Retina (tissue), 1 donor: Measurements from ENCODE around the gene MX1.
A peak's percentile ranks its signal among the peaks of the same experiment; 100 is the strongest.

Source experiments
- DNase-seq: peaks from one replicate; pipeline ENCODE4 v3.0.0-alpha.2; 2016

MX1 gene

GRCh38 chr21:41500363-41500762 lies 74.3 kb downstream of the MX1 start:
- no peak for DNase-seq

GRCh38 chr21:41500931-41501381 lies 74.9 kb downstream of the MX1 start:
- no peak for DNase-seq

DNA sequence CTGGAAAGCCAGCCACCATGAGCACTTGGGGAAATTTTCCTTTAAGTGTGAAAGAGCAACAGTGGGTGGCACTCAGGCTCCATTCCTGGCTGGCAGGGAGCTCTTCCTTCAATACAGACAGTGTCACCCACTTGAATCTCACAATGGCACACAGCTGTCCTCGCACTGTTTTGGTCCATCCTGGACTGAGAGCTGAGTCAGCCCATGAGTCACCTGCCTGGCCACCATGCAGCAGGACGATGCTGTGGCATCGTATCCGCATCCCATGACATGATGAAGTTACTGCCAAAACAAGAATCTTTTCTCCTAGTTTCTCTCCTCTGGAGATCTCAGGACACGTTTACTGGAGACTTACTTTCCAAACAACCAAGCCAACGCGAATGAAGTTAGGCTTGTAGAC lies 75.9 kb downstream of the MX1 start:
- DNase-seq = no peak

GRCh38 chr21:41503331-41503730 lies 77.3 kb downstream of the MX1 start:
- no peak for DNase-seq

DNA sequence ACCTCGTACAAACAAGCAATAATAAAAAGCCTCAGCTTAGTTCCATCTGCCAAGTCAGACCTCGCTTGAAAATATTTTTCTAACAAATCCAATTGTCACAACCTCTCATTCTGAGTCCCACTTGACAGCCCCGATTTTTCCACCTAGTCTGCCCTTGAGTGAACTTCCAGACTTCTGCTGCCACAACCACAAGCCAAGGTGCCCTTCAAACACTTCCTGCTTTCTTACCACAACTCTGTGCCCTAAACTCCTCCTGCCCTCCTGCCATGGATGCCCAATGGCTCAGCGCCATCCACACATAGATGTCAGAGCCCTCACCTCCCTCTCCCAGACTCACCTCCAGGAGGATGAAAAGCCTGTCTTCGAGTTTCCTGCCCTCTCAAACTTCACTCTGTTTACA lies 78.0 kb downstream of the MX1 start:
- DNase-seq = no peak

DNA sequence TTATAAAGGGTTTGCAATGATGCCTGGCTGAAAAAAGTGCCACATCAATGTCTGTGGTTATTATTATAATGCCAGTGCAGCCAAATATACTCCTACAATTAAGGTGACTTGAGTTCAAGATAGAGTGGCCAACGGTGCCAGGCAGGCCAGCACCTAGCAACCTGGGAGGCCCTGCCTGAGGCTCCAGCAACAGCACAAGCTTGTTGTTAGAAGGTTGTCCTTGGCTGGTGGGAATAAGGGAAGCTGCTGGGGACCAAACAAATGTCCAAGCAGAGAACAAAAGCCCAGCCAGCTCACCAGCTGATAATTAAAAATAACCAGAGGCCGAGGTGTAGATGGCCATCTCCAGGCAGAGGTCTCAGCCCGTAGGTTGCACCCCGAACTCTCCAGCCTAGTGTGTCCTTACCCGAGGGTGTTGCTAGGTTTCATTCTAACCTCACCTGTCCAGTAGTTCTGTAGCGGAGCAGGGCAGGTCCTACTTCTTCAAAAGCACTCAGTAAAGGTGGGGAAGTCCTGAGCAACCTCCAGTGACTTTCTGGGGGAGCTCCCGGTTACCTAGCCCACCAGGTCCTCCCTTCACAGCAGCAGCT lies 80.1 kb downstream of the MX1 start:
- DNase-seq = no peak

GRCh38 chr21:41506611-41507520 lies 80.8 kb downstream of the MX1 start:
- DNase-seq = peak; percentile 60

GRCh38 chr21:41507521-41508414 lies 81.7 kb downstream of the MX1 start, which contains the start of gene TMPRSS2:
Gene TMPRSS2 (minus strand): TSS chr21:41508158. CDS start chr21:41498133, 10,025 bp downstream.
- DNase-seq = peak; percentile 59

- DNase-seq = peak; percentile 33
Measured at GRCh38 chr21:41508415-41509144, 82.5 kb downstream of the MX1 start.
